HCT116 (cell line): ENCODE data around the gene ALDH2. TPM values are rescaled to one million over a fixed set of nuclear protein-coding genes. Genes with fewer than 3 reads are reported as not detected.
A peak's percentile ranks its signal among the peaks of the same experiment; 100 is the strongest.

Source experiments
- ATAC-seq: fragments of 200-7000 bp; cut with Tn5 transposase; 2 replicates; pipeline ENCODE4 v1.9.1; 2020; ENCODE audit warnings: mild to moderate bottlenecking, moderate library complexity
- BruUV-seq: library from RNA; stranded (reverse); fragments of 400-500 nt; replicated peaks from 2 replicates; lab custom pipeline; 2021; lab: Mats Ljungman, UMichigan
- CTCF ChIA-PET: fragments of 300-600 bp; sonication (Branson Sonifier 250); formaldehyde crosslinking; loops from one replicate; lab custom pipeline; 2021; ENCODE audit warnings: antibody characterized with exemption; lab: Charles Lee
- POLR2A ChIA-PET: fragments of 300-600, 350-600 bp; sonication (Branson Sonifier 250); formaldehyde crosslinking; loops from one replicate; lab custom pipeline; 2021; ENCODE audit warnings: antibody characterized with exemption; lab: Charles Lee
- RAD21 ChIA-PET, 2 experiments: fragments of 300-600 bp; sonication (Branson Sonifier 250); formaldehyde crosslinking; loops; one replicate each; lab custom pipeline; 2023; ENCODE audit warnings: low total read pairs in 2 of 2; ENCODE audit not compliant: uncharacterized antibody in 2 of 2, unreplicated experiment in 2 of 2, low non-redundant PET in 1 of 2; lab: Charles Lee
- DNase-seq: peaks from one replicate; pipeline ENCODE4 v3.0.0-alpha.2; 2010; ENCODE audit warnings: low read depth, low spot score
- H2AFZ ChIP-seq: fragments of 200-600 bp; shearing (Covaris generic), sonication (generic); 2 replicates; pipeline ENCODE4 v1.6.1; 2017; ENCODE audit warnings: low read depth, mixed run types, mixed read lengths, antibody characterized with exemption, low read length; ENCODE audit not compliant: poor library complexity, severe bottlenecking
- H3K27ac ChIP-seq: 2 replicates; pipeline ENCODE4 v1.5.1; 2012; ENCODE audit warnings: low read depth, low read length
- H3K27me3 ChIP-seq: fragments of 200-600 bp; sonication (generic); 2 replicates; pipeline ENCODE4 v1.6.1; 2016; ENCODE audit warnings: mixed run types, low read length, mixed read lengths; ENCODE audit not compliant: insufficient read depth
- H3K36me3 ChIP-seq, 2 experiments: fragments of 200-500 bp in 1 of 2; fragments of 200-600 bp in 1 of 2; sonication (Bioruptor generic) in 1 of 2; sonication (generic) in 1 of 2; 2 replicates each; pipeline versions ENCODE4 v1.5.1 to v1.6.1; 2014 to 2016; ENCODE audit warnings: low read length in 2 of 2, inconsistent platforms in 1 of 2, mixed read lengths in 1 of 2, mixed run types in 1 of 2; ENCODE audit not compliant: insufficient read depth in 2 of 2, control insufficient read depth in 1 of 2
- H3K4me1 ChIP-seq, 2 experiments: fragments of 200-600 bp in 1 of 2; sonication (generic) in 1 of 2; 2 replicates each; pipeline versions ENCODE4 v1.5.1 to v1.6.1; 2012 to 2017; ENCODE audit warnings: low read length in 2 of 2, inconsistent platforms in 1 of 2, mild to moderate bottlenecking in 1 of 2, mixed read lengths in 1 of 2, mixed run types in 1 of 2, moderate library complexity in 1 of 2; ENCODE audit not compliant: insufficient read depth in 2 of 2, control insufficient read depth in 1 of 2
- H3K4me2 ChIP-seq: fragments of 200-600 bp; sonication (generic); 2 replicates; pipeline ENCODE4 v1.6.1; 2017; ENCODE audit warnings: mixed run types, low read length, mixed read lengths
- H3K4me3 ChIP-seq, 2 experiments: fragments of 200-600 bp in 1 of 2; sonication (generic) in 1 of 2; replicated peaks in 1 of 2; 2 replicates each; pipeline ENCODE4 v1.5.1; 2011 to 2016; ENCODE audit warnings: low read length in 2 of 2, control low read depth in 1 of 2, low read depth in 1 of 2, mild to moderate bottlenecking in 1 of 2, mixed read lengths in 1 of 2, mixed run types in 1 of 2
- H3K79me2 ChIP-seq: fragments of 200-600 bp; sonication (generic); 2 replicates; pipeline ENCODE4 v1.6.1; 2017; ENCODE audit warnings: mild to moderate bottlenecking, mixed run types, low read length, moderate library complexity, mixed read lengths; ENCODE audit not compliant: insufficient read depth
- H3K9ac ChIP-seq: fragments of 200-600 bp; sonication (generic); 2 replicates; pipeline ENCODE4 v1.6.1; 2016; ENCODE audit warnings: low read length, mixed read lengths
- H3K9me2 ChIP-seq: fragments of 200-600 bp; sonication (generic), shearing (Covaris generic); 2 replicates; pipeline ENCODE4 v1.6.1; 2017; ENCODE audit warnings: mixed run types, mild to moderate bottlenecking, moderate library complexity; ENCODE audit not compliant: insufficient read depth
- H3K9me3 ChIP-seq, 2 experiments: fragments of 200-500 bp in 1 of 2; fragments of 200-600 bp in 1 of 2; sonication (Bioruptor generic) in 1 of 2; sonication (generic) in 1 of 2; 2 replicates each; pipeline ENCODE4 v1.6.1; 2014 to 2017; ENCODE audit warnings: low read length in 2 of 2, mixed read lengths in 2 of 2, inconsistent platforms in 1 of 2, low read depth in 1 of 2, mild to moderate bottlenecking in 1 of 2, mixed run types in 1 of 2, moderate library complexity in 1 of 2; ENCODE audit not compliant: control insufficient read depth in 1 of 2, insufficient read depth in 1 of 2
- H4K20me1 ChIP-seq: fragments of 200-600 bp; sonication (generic), shearing (Covaris generic); 2 replicates; pipeline ENCODE4 v1.6.1; 2017; ENCODE audit warnings: mixed run types, mild to moderate bottlenecking, moderate library complexity; ENCODE audit not compliant: insufficient read depth
- CBX3 ChIP-seq: IDR thresholded peaks from 2 replicates; pipeline ENCODE4 v1.6.1; 2012; ENCODE audit warnings: low read depth
- CEBPB ChIP-seq: IDR thresholded peaks from 2 replicates; pipeline ENCODE4 v1.6.1; 2012; ENCODE audit warnings: low read depth
- EGR1 ChIP-seq: IDR thresholded peaks from 2 replicates; pipeline ENCODE4 v1.6.1; 2012; ENCODE audit warnings: low read depth
- EZH2 ChIP-seq: fragments of 200-600 bp; sonication (generic); IDR thresholded peaks from 2 replicates; pipeline ENCODE4 v1.6.1; 2017; ENCODE audit warnings: antibody characterized with exemption, mixed run types
- EZH2phosphoT487 ChIP-seq: fragments of 200-600 bp; IDR thresholded peaks from 2 replicates; pipeline ENCODE4 v1.6.1; 2018; ENCODE audit warnings: antibody characterized with exemption, borderline replicate concordance
- FOSL1 ChIP-seq: IDR thresholded peaks from 2 replicates; pipeline ENCODE4 v1.6.1; 2012; ENCODE audit warnings: low read depth
- JUND ChIP-seq: IDR thresholded peaks from 2 replicates; pipeline ENCODE4 v1.6.1; 2012
- RAD21 ChIP-seq: IDR thresholded peaks from 2 replicates; pipeline ENCODE4 v1.6.1; 2012; ENCODE audit warnings: low read depth, mild to moderate bottlenecking
- SRF ChIP-seq: IDR thresholded peaks from 2 replicates; pipeline ENCODE4 v1.6.1; 2012; ENCODE audit warnings: low read depth
- TCF7L2 ChIP-seq: IDR thresholded peaks from 2 replicates; pipeline ENCODE4 v1.7.0; 2011; ENCODE audit warnings: borderline replicate concordance, inconsistent platforms; ENCODE audit not compliant: insufficient read depth, insufficient read length; ENCODE audit errors: extremely low read depth
- YY1 ChIP-seq: IDR thresholded peaks from 2 replicates; pipeline ENCODE4 v1.6.1; 2011; ENCODE audit warnings: low read length, low read depth, moderate library complexity, mild to moderate bottlenecking; ENCODE audit not compliant: insufficient replicate concordance; ENCODE audit errors: extremely low read depth
- ZFX ChIP-seq: fragments of 450-650 bp; IDR thresholded peaks from 2 replicates; pipeline ENCODE4 v1.6.1; 2017
- intact Hi-C: fragments of 100-400 bp; cut with micrococcal nuclease; formaldehyde crosslinking; loops from 2 replicates; pipeline ENCODE4 v1.10.0; 2022
- total RNA-seq: library from RNA; stranded (reverse); gene quantifications from one replicate; pipeline ENCODE4 v1.2.1, GENCODE V29; 2021; ENCODE audit not compliant: unreplicated experiment
- TF ChIP-seq, protein P1 (sequence below): IDR thresholded peaks from 2 replicates; pipeline ENCODE4 v1.6.1; 2012; ENCODE audit warnings: low read depth
- TF ChIP-seq, protein P2 (sequence below): IDR thresholded peaks from 2 replicates; pipeline ENCODE4 v1.6.1; 2012

The ALDH2 gene
- total RNA-seq, 1 experiment from 2014 or later, result 32.9 TPM

DNA sequence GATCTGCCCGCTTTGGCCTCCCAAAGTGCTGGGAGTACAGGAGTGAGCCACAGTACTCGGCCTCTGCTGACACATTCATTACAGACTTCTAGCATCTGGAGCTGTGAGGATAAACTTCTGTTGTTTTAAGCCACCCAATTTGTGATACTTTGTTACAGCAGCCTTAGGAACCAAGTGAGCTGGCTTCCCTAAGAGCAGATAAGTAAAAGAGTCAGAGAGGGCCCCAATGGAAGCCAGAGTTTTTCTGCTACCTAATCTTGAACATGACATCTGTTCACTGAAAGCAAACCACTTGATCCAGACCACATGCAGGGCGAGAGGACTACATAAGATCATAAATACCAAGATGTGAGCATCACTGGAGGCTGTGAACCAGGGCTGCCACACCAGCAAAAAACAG, 71.6 kb downstream of the ALDH2 start:
- Histone ChIP-seq H3K9ac (no peak overlapping the region), H3K9me2 (no peaks in the 10 kb centered on the region), H3K79me2 (peaks cover 38% of the 10 kb centered on the region), H3K27ac (no peak overlapping the region), H4K20me1 (no peaks in the 10 kb centered on the region), H3K4me1 (peaks cover 0 to 20% of the 10 kb centered on the region in 2 experiments; a peak in 2 of 4 replicates), H3K27me3 (no peaks in the 10 kb centered on the region), H3K9me3 (no peaks in the 10 kb centered on the region), H3K4me2 (no peak overlapping the region), H2AFZ (no peak overlapping the region), H3K4me3 (no peak overlapping the region), H3K36me3 (peaks cover 2 to 9% of the 10 kb centered on the region in 2 experiments; a peak in 2 of 4 replicates)
- no TSS peak for BruUV-seq
- intact Hi-C loops, result no loop called here
- no peak for TF ChIP-seq RAD21
- TF ChIP-seq, protein P1, sequence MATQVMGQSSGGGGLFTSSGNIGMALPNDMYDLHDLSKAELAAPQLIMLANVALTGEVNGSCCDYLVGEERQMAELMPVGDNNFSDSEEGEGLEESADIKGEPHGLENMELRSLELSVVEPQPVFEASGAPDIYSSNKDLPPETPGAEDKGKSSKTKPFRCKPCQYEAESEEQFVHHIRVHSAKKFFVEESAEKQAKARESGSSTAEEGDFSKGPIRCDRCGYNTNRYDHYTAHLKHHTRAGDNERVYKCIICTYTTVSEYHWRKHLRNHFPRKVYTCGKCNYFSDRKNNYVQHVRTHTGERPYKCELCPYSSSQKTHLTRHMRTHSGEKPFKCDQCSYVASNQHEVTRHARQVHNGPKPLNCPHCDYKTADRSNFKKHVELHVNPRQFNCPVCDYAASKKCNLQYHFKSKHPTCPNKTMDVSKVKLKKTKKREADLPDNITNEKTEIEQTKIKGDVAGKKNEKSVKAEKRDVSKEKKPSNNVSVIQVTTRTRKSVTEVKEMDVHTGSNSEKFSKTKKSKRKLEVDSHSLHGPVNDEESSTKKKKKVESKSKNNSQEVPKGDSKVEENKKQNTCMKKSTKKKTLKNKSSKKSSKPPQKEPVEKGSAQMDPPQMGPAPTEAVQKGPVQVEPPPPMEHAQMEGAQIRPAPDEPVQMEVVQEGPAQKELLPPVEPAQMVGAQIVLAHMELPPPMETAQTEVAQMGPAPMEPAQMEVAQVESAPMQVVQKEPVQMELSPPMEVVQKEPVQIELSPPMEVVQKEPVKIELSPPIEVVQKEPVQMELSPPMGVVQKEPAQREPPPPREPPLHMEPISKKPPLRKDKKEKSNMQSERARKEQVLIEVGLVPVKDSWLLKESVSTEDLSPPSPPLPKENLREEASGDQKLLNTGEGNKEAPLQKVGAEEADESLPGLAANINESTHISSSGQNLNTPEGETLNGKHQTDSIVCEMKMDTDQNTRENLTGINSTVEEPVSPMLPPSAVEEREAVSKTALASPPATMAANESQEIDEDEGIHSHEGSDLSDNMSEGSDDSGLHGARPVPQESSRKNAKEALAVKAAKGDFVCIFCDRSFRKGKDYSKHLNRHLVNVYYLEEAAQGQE, result no peak
- no peak for TF ChIP-seq YY1
- no peak for TF ChIP-seq TCF7L2
- ChIA-PET CTCF (no interaction called here), POLR2A (no interaction called here), RAD21 (no interaction called here)
- no peak for DNase-seq
- ATAC-seq, result no peak

DNA sequence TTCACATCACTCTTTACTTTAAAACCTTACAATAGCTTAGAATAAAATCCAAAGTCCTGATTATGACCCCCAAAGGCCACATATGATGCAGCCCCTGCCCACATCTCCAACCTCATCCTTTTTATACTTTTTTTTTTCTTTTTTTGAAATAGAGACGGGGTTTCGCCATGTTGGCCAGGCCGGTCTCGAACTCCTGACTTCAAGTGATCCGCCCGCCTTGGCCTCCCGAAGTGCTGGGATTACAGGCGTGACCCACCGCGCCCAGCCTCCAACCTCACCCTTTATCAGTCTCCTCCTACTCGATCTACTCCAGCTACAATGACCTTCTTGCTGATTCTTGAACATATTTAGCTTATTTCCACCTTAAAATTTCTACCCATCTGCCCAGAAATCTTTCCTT, 74.1 kb downstream of the ALDH2 start:
- ATAC-seq (no peak), DNase-seq (no peak)
- no TSS peak for BruUV-seq
- Histone ChIP-seq H3K79me2 (peaks cover 62% of the 10 kb centered on the region), H3K9ac (peak overlapping the region; percentile 91), H3K4me3 (peak overlapping the region; percentile 79 to 86), H3K4me1 (peaks cover 3 to 28% of the 10 kb centered on the region in 2 experiments; a peak in 2 of 4 replicates), H3K4me2 (peak overlapping the region; percentile 77), H3K9me2 (no peaks in the 10 kb centered on the region), H3K27ac (peak overlapping the region; percentile 95), H4K20me1 (no peaks in the 10 kb centered on the region), H3K36me3 (peaks cover 2 to 9% of the 10 kb centered on the region in 2 experiments; a peak in 2 of 4 replicates), H2AFZ (no peak overlapping the region), H3K27me3 (no peaks in the 10 kb centered on the region), H3K9me3 (no peaks in the 10 kb centered on the region)
- intact Hi-C loops, result no loop called here
- ChIA-PET POLR2A (no interaction called here), RAD21 (no interaction called here), CTCF (no interaction called here)
- TF ChIP-seq JUND, result no peak
- no peak for TF ChIP-seq YY1
- no peak for TF ChIP-seq CEBPB
- TF ChIP-seq CBX3, result no peak
- no peak for TF ChIP-seq EZH2
- no peak for TF ChIP-seq ZFX
- TF ChIP-seq, protein P2, sequence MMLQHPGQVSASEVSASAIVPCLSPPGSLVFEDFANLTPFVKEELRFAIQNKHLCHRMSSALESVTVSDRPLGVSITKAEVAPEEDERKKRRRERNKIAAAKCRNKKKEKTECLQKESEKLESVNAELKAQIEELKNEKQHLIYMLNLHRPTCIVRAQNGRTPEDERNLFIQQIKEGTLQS, result no peak
- TF ChIP-seq, protein P1, result no peak
- no peak for TF ChIP-seq FOSL1
- no peak for TF ChIP-seq EZH2phosphoT487
- TF ChIP-seq SRF, result no peak
- TF ChIP-seq RAD21, result no peak
- TF ChIP-seq EGR1, result no peak
